Measurements from ENCODE around the gene GADD45A. TPM values are rescaled to one million over a fixed set of nuclear protein-coding genes. Genes with fewer than 3 reads are reported as not detected.

The GADD45A gene
- total RNA-seq, 1 donor from 2014 or later: 162 TPM

- Histone ChIP-seq H3K79me2 (ENCODE audit: insufficient read depth, low read length) (no peaks in the 10 kb centered on the region), H3K27me3 (ENCODE audit: insufficient read depth, low read length) (no peaks in the 10 kb centered on the region), H3K4me2 (ENCODE audit: low read length) (peak overlapping the region; percentile 7), H3K4me1 (ENCODE audit: insufficient read depth, low read length) (peaks cover 10% of the 10 kb centered on the region), H3K4me3 (ENCODE audit: insufficient read depth, low read depth, low read length) (no peak overlapping the region), H3K36me3 (ENCODE audit: insufficient read depth, low read length) (peaks cover 17% of the 10 kb centered on the region), H2AFZ (ENCODE audit: low read depth, low read length) (no peak overlapping the region), H3K27ac (ENCODE audit: low read depth, low read length) (peak overlapping the region; percentile 68), H3K9me3 (ENCODE audit: insufficient read depth, low read depth, low read length) (no peaks in the 10 kb centered on the region), H3K9ac (ENCODE audit: low read length) (peak overlapping the region; percentile 51), H4K20me1 (ENCODE audit: insufficient read depth, low read length) (peaks cover 6% of the 10 kb centered on the region)
- DNase-seq (ENCODE audit: low read depth) (no peak), FAIRE-seq (no peak)
- peak overlapping the region; percentile 3 for H3K4me3 Mint-ChIP-seq (ENCODE audit: unreplicated experiment)
- H3K4me1 Mint-ChIP-seq (ENCODE audit: low read depth, unreplicated experiment): peaks cover 20% of the 10 kb centered on the region
- TF ChIP-seq CTCF (IDR thresholded peaks at IDR 0.05; ENCODE audit: insufficient read depth, low read depth, low read length) (no peak), EZH2 (IDR thresholded peaks at IDR 0.05; ENCODE audit: insufficient read depth, low read length) (no peak)
- H3K27me3 Mint-ChIP-seq (ENCODE audit: low read depth, unreplicated experiment): no peaks in the 10 kb centered on the region
- H3K27ac Mint-ChIP-seq (ENCODE audit: unreplicated experiment): peak overlapping the region; percentile 68
- peaks cover 4% of the 10 kb centered on the region for H3K36me3 Mint-ChIP-seq (ENCODE audit: low read depth, unreplicated experiment)
- H3K9me3 Mint-ChIP-seq (ENCODE audit: unreplicated experiment): no peaks in the 10 kb centered on the region
These were observed 15.2 kb downstream of the GADD45A start for GRCh38 chr1:67700220-67700619.

- Histone ChIP-seq H4K20me1 (ENCODE audit: insufficient read depth, low read length) (peaks cover 6% of the 10 kb centered on the region), H3K4me1 (ENCODE audit: insufficient read depth, low read length) (peaks cover 10% of the 10 kb centered on the region), H3K27me3 (ENCODE audit: insufficient read depth, low read length) (no peaks in the 10 kb centered on the region), H3K79me2 (ENCODE audit: insufficient read depth, low read length) (no peaks in the 10 kb centered on the region), H3K4me2 (ENCODE audit: low read length) (peak overlapping the region; percentile 7), H3K4me3 (ENCODE audit: insufficient read depth, low read depth, low read length) (no peak overlapping the region), H3K9me3 (ENCODE audit: insufficient read depth, low read depth, low read length) (no peaks in the 10 kb centered on the region), H3K36me3 (ENCODE audit: insufficient read depth, low read length) (peaks cover 23% of the 10 kb centered on the region), H3K27ac (ENCODE audit: low read depth, low read length) (peak overlapping the region; percentile 68), H3K9ac (ENCODE audit: low read length) (peak overlapping the region; percentile 51), H2AFZ (ENCODE audit: low read depth, low read length) (no peak overlapping the region)
- Mint-ChIP-seq H3K27me3 (ENCODE audit: low read depth, unreplicated experiment) (no peaks in the 10 kb centered on the region), H3K36me3 (ENCODE audit: low read depth, unreplicated experiment) (peaks cover 8% of the 10 kb centered on the region), H3K27ac (ENCODE audit: unreplicated experiment) (peak overlapping the region; percentile 68), H3K4me1 (ENCODE audit: low read depth, unreplicated experiment) (peaks cover 22% of the 10 kb centered on the region), H3K4me3 (ENCODE audit: unreplicated experiment) (peak overlapping the region; percentile 3), H3K9me3 (ENCODE audit: unreplicated experiment) (no peaks in the 10 kb centered on the region)
- peak; percentile 70 for DNase-seq (ENCODE audit: low read depth)
- no peak for FAIRE-seq
- TF ChIP-seq CTCF (IDR thresholded peaks at IDR 0.05; ENCODE audit: insufficient read depth, low read depth, low read length): no peak
- TF ChIP-seq EZH2 (IDR thresholded peaks at IDR 0.05; ENCODE audit: insufficient read depth, low read length): no peak
These were observed 15.8 kb downstream of the GADD45A start for GRCh38 chr1:67700692-67701410.

- Histone ChIP-seq H3K4me1 (ENCODE audit: insufficient read depth, low read length) (peaks cover 12% of the 10 kb centered on the region), H3K27ac (ENCODE audit: low read depth, low read length) (no peak overlapping the region), H3K27me3 (ENCODE audit: insufficient read depth, low read length) (no peaks in the 10 kb centered on the region), H3K4me2 (ENCODE audit: low read length) (no peak overlapping the region), H3K4me3 (ENCODE audit: insufficient read depth, low read depth, low read length) (no peak overlapping the region), H3K36me3 (ENCODE audit: insufficient read depth, low read length) (peaks cover 26% of the 10 kb centered on the region), H4K20me1 (ENCODE audit: insufficient read depth, low read length) (peaks cover 6% of the 10 kb centered on the region), H3K9me3 (ENCODE audit: insufficient read depth, low read depth, low read length) (no peaks in the 10 kb centered on the region), H3K79me2 (ENCODE audit: insufficient read depth, low read length) (no peaks in the 10 kb centered on the region), H2AFZ (ENCODE audit: low read depth, low read length) (no peak overlapping the region), H3K9ac (ENCODE audit: low read length) (no peak overlapping the region)
- Mint-ChIP-seq H3K4me1 (ENCODE audit: low read depth, unreplicated experiment) (peaks cover 31% of the 10 kb centered on the region), H3K9me3 (ENCODE audit: unreplicated experiment) (no peaks in the 10 kb centered on the region), H3K36me3 (ENCODE audit: low read depth, unreplicated experiment) (peaks cover 17% of the 10 kb centered on the region), H3K27ac (ENCODE audit: unreplicated experiment) (no peak overlapping the region), H3K4me3 (ENCODE audit: unreplicated experiment) (no peak overlapping the region), H3K27me3 (ENCODE audit: low read depth, unreplicated experiment) (no peaks in the 10 kb centered on the region)
- FAIRE-seq (no peak), DNase-seq (ENCODE audit: low read depth) (no peak)
- TF ChIP-seq EZH2 (IDR thresholded peaks at IDR 0.05; ENCODE audit: insufficient read depth, low read length): no peak
- TF ChIP-seq CTCF (IDR thresholded peaks at IDR 0.05; ENCODE audit: insufficient read depth, low read depth, low read length): no peak
These were observed 16.9 kb downstream of the GADD45A start for GRCh38 chr1:67701876-67702275.
